Hepatocyte (in vitro differentiated cells): ENCODE data around the gene TWIST1.

Source experiments
- CTCF ChIP-seq: fragments of 200-600 bp; sonication (generic); IDR thresholded peaks from 2 replicates; pipeline ENCODE4 v1.5.1; 2016; ENCODE audit warnings: antibody characterized with exemption, mild to moderate bottlenecking; ENCODE audit not compliant: poor library complexity
- EZH2 ChIP-seq: fragments of 200-600 bp; sonication (generic); IDR thresholded peaks from 2 replicates; pipeline ENCODE4 v1.6.1; 2016; ENCODE audit warnings: antibody characterized with exemption, mild to moderate bottlenecking, borderline replicate concordance

DNA sequence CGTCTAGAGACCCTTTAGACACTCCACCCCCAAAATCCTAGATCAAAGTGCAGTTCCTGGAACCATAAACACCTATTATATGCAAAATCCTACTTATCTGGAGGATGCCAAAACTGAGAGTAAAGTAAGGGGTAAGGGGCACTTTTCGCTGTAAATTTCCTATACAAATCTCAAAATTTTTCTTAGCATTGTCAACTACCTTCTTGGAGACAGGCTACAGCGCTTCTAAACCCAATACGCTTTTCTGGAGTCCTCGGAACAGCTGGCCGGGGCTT is 10.4 kb downstream of the TWIST1 start:
- no peak for TF ChIP-seq CTCF
- no peak for TF ChIP-seq EZH2
